GM23338 (cell line): ENCODE measurements around the gene FOXJ2. TPM values are rescaled to one million over a fixed set of nuclear protein-coding genes. Genes with fewer than 3 reads are reported as not detected.
A peak's percentile ranks its signal among the peaks of the same experiment; 100 is the strongest.

Source experiments
- ATAC-seq: fragments of 200-7000 bp; cut with Tn5 transposase; 3 replicates; pipeline ENCODE4 v1.9.1; 2020
- DNase-seq: peaks from one replicate; pipeline ENCODE4 v3.0.0-alpha.2; 2015; ENCODE audit warnings: low spot score
- H2AFZ ChIP-seq: fragments of 200-600 bp; sonication (generic); 2 replicates; pipeline ENCODE4 v1.8.0; 2016; ENCODE audit warnings: antibody characterized with exemption, mild to moderate bottlenecking, moderate library complexity
- H3F3A ChIP-seq: fragments of 200-600 bp; sonication (generic); replicated peaks from 2 replicates; pipeline ENCODE4 v1.8.0; 2017; ENCODE audit warnings: antibody characterized with exemption, mixed run types, low read depth
- H3K27ac ChIP-seq: fragments of 200-600 bp; sonication (generic); 2 replicates; pipeline ENCODE4 v1.6.1; 2016; ENCODE audit warnings: low read depth
- H3K27me3 ChIP-seq: fragments of 200-600 bp; sonication (generic); 2 replicates; pipeline ENCODE4 v1.8.0; 2016; ENCODE audit warnings: mild to moderate bottlenecking, mixed run types, moderate library complexity; ENCODE audit not compliant: insufficient read depth
- H3K36me3 ChIP-seq: fragments of 200-600 bp; sonication (generic); 2 replicates; pipeline ENCODE4 v1.8.0; 2016; ENCODE audit warnings: mild to moderate bottlenecking; ENCODE audit not compliant: insufficient read depth
- H3K4me1 ChIP-seq: fragments of 200-600 bp; sonication (generic); 2 replicates; pipeline ENCODE4 v1.8.0; 2016; ENCODE audit warnings: mild to moderate bottlenecking, moderate library complexity; ENCODE audit not compliant: insufficient read depth
- H3K4me2 ChIP-seq: fragments of 200-600 bp; sonication (generic); 2 replicates; pipeline ENCODE4 v1.7.1; 2017; ENCODE audit warnings: mixed run types
- H3K4me3 ChIP-seq: fragments of 200-600 bp; sonication (generic); 2 replicates; pipeline ENCODE4 v1.6.1; 2016; ENCODE audit warnings: mixed run types
- H3K79me2 ChIP-seq: fragments of 200-600 bp; sonication (generic); replicated peaks from 2 replicates; pipeline ENCODE4 v1.8.0; 2017; ENCODE audit warnings: mild to moderate bottlenecking; ENCODE audit not compliant: insufficient read depth
- H3K9me2 ChIP-seq: fragments of 200-600 bp; sonication (generic); 2 replicates; pipeline ENCODE4 v1.8.0; 2017; ENCODE audit not compliant: insufficient read depth
- H4K20me1 ChIP-seq: fragments of 200-600 bp; sonication (generic); replicated peaks from 2 replicates; pipeline ENCODE4 v1.8.0; 2017; ENCODE audit warnings: mild to moderate bottlenecking; ENCODE audit not compliant: insufficient read depth
- H3K27ac Mint-ChIP-seq: 2 replicates; pipeline ENCODE4 v1.8.0; 2020; ENCODE audit warnings: inconsistent platforms, mild to moderate bottlenecking, moderate library complexity, mixed read lengths
- H3K27me3 Mint-ChIP-seq: 3 replicates; pipeline ENCODE4 v1.8.0; 2022; ENCODE audit warnings: low read depth, mild to moderate bottlenecking, moderate library complexity, mixed read lengths, inconsistent platforms; ENCODE audit not compliant: insufficient read depth, poor library complexity
- H3K36me3 Mint-ChIP-seq: 3 replicates; pipeline ENCODE4 v1.8.0; 2021; ENCODE audit warnings: low read depth, mild to moderate bottlenecking, inconsistent platforms, moderate library complexity, mixed read lengths
- H3K4me1 Mint-ChIP-seq: 3 replicates; pipeline ENCODE4 v1.8.0; 2020; ENCODE audit warnings: mild to moderate bottlenecking, inconsistent platforms, mixed read lengths
- H3K4me3 Mint-ChIP-seq: 3 replicates; pipeline ENCODE4 v1.8.0; 2021; ENCODE audit warnings: moderate library complexity, mild to moderate bottlenecking, inconsistent platforms, mixed read lengths
- H3K9me3 Mint-ChIP-seq: 3 replicates; pipeline ENCODE4 v1.8.0; 2020; ENCODE audit warnings: moderate library complexity, mild to moderate bottlenecking, inconsistent platforms, mixed read lengths
- CREB1 ChIP-seq: fragments of 250-450 bp; sonication (Bioruptor Pico); IDR thresholded peaks from 2 replicates; pipeline ENCODE4 v1.5.0; 2020; ENCODE audit warnings: low read depth, mild to moderate bottlenecking, moderate library complexity
- CTCF ChIP-seq, 2 experiments: fragments of 200-600 bp in 1 of 2; sonication (generic) in 1 of 2; conservative IDR thresholded peaks; 2 replicates each; pipeline versions ENCODE4 v1.5.1 to v1.6.1; 2016 to 2017; ENCODE audit warnings: antibody characterized with exemption in 2 of 2, low read depth in 2 of 2, mild to moderate bottlenecking in 2 of 2, moderate library complexity in 1 of 2
- ETS1 ChIP-seq: IDR thresholded peaks from 2 replicates; pipeline ENCODE4 v1.6.1; 2016; ENCODE audit warnings: antibody characterized with exemption
- EZH2 ChIP-seq: fragments of 200-600 bp; sonication (generic); IDR thresholded peaks from one replicate; pipeline ENCODE4 v1.8.0; 2017; ENCODE audit warnings: antibody characterized with exemption, mild to moderate bottlenecking, low read depth; ENCODE audit not compliant: unreplicated experiment
- EZH2phosphoT487 ChIP-seq: fragments of 200-600 bp; sonication (generic); IDR thresholded peaks from one replicate; pipeline ENCODE4 v1.8.1; 2018; ENCODE audit warnings: antibody characterized with exemption; ENCODE audit not compliant: unreplicated experiment
- JUNB ChIP-seq: IDR thresholded peaks from one replicate; pipeline ENCODE4 v1.6.1; 2016; ENCODE audit warnings: antibody characterized with exemption; ENCODE audit not compliant: unreplicated experiment
- NANOG ChIP-seq: IDR thresholded peaks from 2 replicates; pipeline ENCODE4 v1.6.1; 2016; ENCODE audit warnings: antibody characterized with exemption, borderline replicate concordance
- POLR2AphosphoS5 ChIP-seq: IDR thresholded peaks from 2 replicates; pipeline ENCODE4 v1.6.1; 2016; ENCODE audit warnings: antibody characterized with exemption, low read depth
- STAT1 ChIP-seq: IDR thresholded peaks from one replicate; pipeline ENCODE4 v1.6.1; 2016; ENCODE audit warnings: antibody characterized with exemption; ENCODE audit not compliant: unreplicated experiment
- ZNF114 ChIP-seq: fragments of 250-450 bp; sonication (Bioruptor Pico); IDR thresholded peaks from 2 replicates; pipeline ENCODE4 v1.5.0; 2020; ENCODE audit warnings: mild to moderate bottlenecking, moderate library complexity
- ZNF331 ChIP-seq: fragments of 250-450 bp; sonication (Bioruptor Pico); IDR thresholded peaks from 2 replicates; pipeline ENCODE4 v1.5.0; 2020; ENCODE audit warnings: low read depth, mild to moderate bottlenecking, moderate library complexity
- ZNF462 ChIP-seq: fragments of 250-450 bp; sonication (Bioruptor Pico); IDR thresholded peaks from 2 replicates; pipeline ENCODE4 v1.5.0; 2020; ENCODE audit warnings: mild to moderate bottlenecking, moderate library complexity
- polyA plus RNA-seq: library from polyadenylated mRNA; unstranded; fragments of >200 nt; fragmentation: Nextera tagmentation; extraction: Ambion mirVana; gene quantifications from 2 replicates; pipeline ENCODE4 v1.2.1, GENCODE V29; 2016
- total RNA-seq: library from RNA; depleted of rRNA; stranded (reverse); fragments of >200 nt; shearing (Covaris generic); gene quantifications from 2 replicates; pipeline ENCODE4 v1.2.3, GENCODE V29; 2014
- TF ChIP-seq, protein P1 (sequence below): IDR thresholded peaks from one replicate; pipeline ENCODE4 v1.6.1; 2018; ENCODE audit warnings: antibody characterized with exemption; ENCODE audit not compliant: unreplicated experiment

Gene FOXJ2
- total and polyA plus RNA-seq, 2 experiments from 2014 or later: 4.9 to 10.4 TPM

DNA sequence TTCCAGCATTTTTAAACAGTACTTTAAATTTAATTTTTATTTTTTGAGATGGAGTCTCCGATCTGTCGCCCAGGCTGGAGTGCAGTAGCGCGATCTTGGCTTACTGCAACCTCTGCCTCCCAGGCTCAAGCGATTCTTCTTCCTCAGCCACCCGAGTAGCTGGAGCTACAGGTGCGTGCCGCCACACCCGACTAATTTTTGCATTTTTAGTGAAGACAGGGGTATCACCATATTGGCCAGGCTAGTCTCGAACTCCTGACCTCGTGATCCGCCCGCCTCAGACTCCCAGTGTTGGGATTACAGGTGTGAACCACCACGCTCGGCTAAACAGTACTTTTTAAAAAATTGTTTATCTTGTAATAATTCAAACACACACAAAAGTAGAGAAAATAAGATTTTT lies 4.2 kb upstream of the FOXJ2 start:
- H3K27me3 Mint-ChIP-seq: no peaks in the 10 kb centered on the region
- no peak for ATAC-seq
- TF ChIP-seq CTCF (conservative IDR thresholded peaks at IDR 0.05; ENCODE audit: low read depth in 2 of 2): no peak
- no peak for TF ChIP-seq JUNB
- no peak for TF ChIP-seq ETS1
- no peak for TF ChIP-seq CREB1
- TF ChIP-seq POLR2AphosphoS5: no peak
- TF ChIP-seq, protein P1, sequence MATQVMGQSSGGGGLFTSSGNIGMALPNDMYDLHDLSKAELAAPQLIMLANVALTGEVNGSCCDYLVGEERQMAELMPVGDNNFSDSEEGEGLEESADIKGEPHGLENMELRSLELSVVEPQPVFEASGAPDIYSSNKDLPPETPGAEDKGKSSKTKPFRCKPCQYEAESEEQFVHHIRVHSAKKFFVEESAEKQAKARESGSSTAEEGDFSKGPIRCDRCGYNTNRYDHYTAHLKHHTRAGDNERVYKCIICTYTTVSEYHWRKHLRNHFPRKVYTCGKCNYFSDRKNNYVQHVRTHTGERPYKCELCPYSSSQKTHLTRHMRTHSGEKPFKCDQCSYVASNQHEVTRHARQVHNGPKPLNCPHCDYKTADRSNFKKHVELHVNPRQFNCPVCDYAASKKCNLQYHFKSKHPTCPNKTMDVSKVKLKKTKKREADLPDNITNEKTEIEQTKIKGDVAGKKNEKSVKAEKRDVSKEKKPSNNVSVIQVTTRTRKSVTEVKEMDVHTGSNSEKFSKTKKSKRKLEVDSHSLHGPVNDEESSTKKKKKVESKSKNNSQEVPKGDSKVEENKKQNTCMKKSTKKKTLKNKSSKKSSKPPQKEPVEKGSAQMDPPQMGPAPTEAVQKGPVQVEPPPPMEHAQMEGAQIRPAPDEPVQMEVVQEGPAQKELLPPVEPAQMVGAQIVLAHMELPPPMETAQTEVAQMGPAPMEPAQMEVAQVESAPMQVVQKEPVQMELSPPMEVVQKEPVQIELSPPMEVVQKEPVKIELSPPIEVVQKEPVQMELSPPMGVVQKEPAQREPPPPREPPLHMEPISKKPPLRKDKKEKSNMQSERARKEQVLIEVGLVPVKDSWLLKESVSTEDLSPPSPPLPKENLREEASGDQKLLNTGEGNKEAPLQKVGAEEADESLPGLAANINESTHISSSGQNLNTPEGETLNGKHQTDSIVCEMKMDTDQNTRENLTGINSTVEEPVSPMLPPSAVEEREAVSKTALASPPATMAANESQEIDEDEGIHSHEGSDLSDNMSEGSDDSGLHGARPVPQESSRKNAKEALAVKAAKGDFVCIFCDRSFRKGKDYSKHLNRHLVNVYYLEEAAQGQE: no peak
- no peak for TF ChIP-seq ZNF114 (CRISPR knock-in tag)
- TF ChIP-seq ZNF331 (CRISPR knock-in tag): no peak
- TF ChIP-seq STAT1: no peak
- TF ChIP-seq ZNF462 (CRISPR knock-in tag): no peak
- no peak for TF ChIP-seq NANOG
- no peak for TF ChIP-seq EZH2
- TF ChIP-seq EZH2phosphoT487: no peak
- Histone ChIP-seq H3K9me2 (no peaks in the 10 kb centered on the region), H3F3A (peaks cover 13% of the 10 kb centered on the region; the same call in 1 of the 2 replicates), H4K20me1 (no peaks in the 10 kb centered on the region), H2AFZ (no peak overlapping the region), H3K36me3 (no peaks in the 10 kb centered on the region), H3K27me3 (no peaks in the 10 kb centered on the region), H3K79me2 (no peaks in the 10 kb centered on the region; the same call in 1 of the 2 replicates), H3K4me2 (peak overlapping the region; percentile 71; the same call in 1 of the 2 replicates), H3K27ac (no peak overlapping the region), H3K4me3 (0 out of 2 replicates have a peak overlapping the region, but pooled peaks have one; percentile 51), H3K4me1 (peaks cover 11% of the 10 kb centered on the region; the same call in 1 of the 2 replicates)
- no peaks in the 10 kb centered on the region for H3K9me3 Mint-ChIP-seq
- H3K27ac Mint-ChIP-seq: no peak overlapping the region
- 0 out of 3 replicates have a peak overlapping the region, but pooled peaks have one; percentile 37 for H3K4me3 Mint-ChIP-seq
- H3K4me1 Mint-ChIP-seq: peaks cover 9% of the 10 kb centered on the region
- H3K36me3 Mint-ChIP-seq: no peaks in the 10 kb centered on the region
- DNase-seq: no peak
